SK-N-MC (cell line): ENCODE data around the gene IQCE.

ENCODE experiments used
- DNase-seq: peaks from one replicate; pipeline ENCODE4 v3.0.0-alpha.2; 2011; ENCODE audit warnings: low read depth, low spot score
- H3K27ac ChIP-seq: fragments of 200-600 bp; sonication (generic); 2 replicates; pipeline ENCODE4 v1.5.1; 2016; ENCODE audit warnings: mixed run types
- H3K36me3 ChIP-seq: fragments of 200-600 bp; sonication (generic); 2 replicates; pipeline ENCODE4 v1.6.1; 2017; ENCODE audit warnings: antibody characterized with exemption, low read length, mixed read lengths; ENCODE audit not compliant: insufficient read depth
- H3K4me3 ChIP-seq: fragments of 200-600 bp; sonication (generic); 2 replicates; pipeline ENCODE4 v1.5.1; 2016
- H3K9ac ChIP-seq: fragments of 200-600 bp; sonication (generic); 2 replicates; pipeline ENCODE4 v1.8.0; 2017; ENCODE audit warnings: mixed run types, mixed read lengths; ENCODE audit not compliant: insufficient read length
- H3K9me3 ChIP-seq: fragments of 200-600 bp; sonication (generic); 2 replicates; pipeline ENCODE4 v1.6.1; 2017; ENCODE audit warnings: low read depth, mild to moderate bottlenecking, antibody characterized with exemption, low read length, moderate library complexity, mixed read lengths
- EZH2 ChIP-seq: fragments of 200-600 bp; sonication (generic); IDR thresholded peaks from one replicate; pipeline ENCODE4 v1.6.1; 2017; ENCODE audit warnings: antibody characterized with exemption
- FOXP2 ChIP-seq: optimal IDR thresholded peaks from 2 replicates; pipeline ENCODE3; 2011; ENCODE audit warnings: mild to moderate bottlenecking, moderate library complexity; ENCODE audit not compliant: insufficient read depth; ENCODE audit errors: extremely low read length, control extremely low read depth
- POLR2AphosphoS5 ChIP-seq: IDR thresholded peaks from 2 replicates; pipeline ENCODE4 v1.6.1; 2012; ENCODE audit warnings: mild to moderate bottlenecking, low read depth, low read length, borderline replicate concordance

Gene IQCE

GRCh38 chr7:2638224-2638991 lies 79.6 kb downstream of the IQCE start:
- no peak overlapping the region; the same call in 1 of the 2 replicates for H3K27ac ChIP-seq
- DNase-seq: no peak
- H3K36me3 ChIP-seq: no peaks in the 10 kb centered on the region; the same call in 1 of the 2 replicates
- no peak for TF ChIP-seq POLR2AphosphoS5
- TF ChIP-seq EZH2: no peak
- no peak for TF ChIP-seq FOXP2
- no peaks in the 10 kb centered on the region for H3K9me3 ChIP-seq
- H3K9ac ChIP-seq: no peak overlapping the region
- H3K4me3 ChIP-seq: no peak overlapping the region

GRCh38 chr7:2639181-2639681 lies 80.5 kb downstream of the IQCE start:
- no peak for TF ChIP-seq POLR2AphosphoS5
- no peak for TF ChIP-seq EZH2
- no peak for TF ChIP-seq FOXP2
- no peak overlapping the region for H3K27ac ChIP-seq
- no peaks in the 10 kb centered on the region for H3K9me3 ChIP-seq
- no peak for DNase-seq
- H3K9ac ChIP-seq: no peak overlapping the region
- no peak overlapping the region for H3K4me3 ChIP-seq
- H3K36me3 ChIP-seq: no peaks in the 10 kb centered on the region; the same call in 1 of the 2 replicates

- no peak overlapping the region for H3K27ac ChIP-seq
- TF ChIP-seq FOXP2: no peak
- TF ChIP-seq POLR2AphosphoS5: no peak
- no peak for TF ChIP-seq EZH2
- H3K4me3 ChIP-seq: no peak overlapping the region
- no peak for DNase-seq
- no peaks in the 10 kb centered on the region; the same call in 1 of the 2 replicates for H3K36me3 ChIP-seq
- no peak overlapping the region for H3K9ac ChIP-seq
- H3K9me3 ChIP-seq: no peaks in the 10 kb centered on the region
These were observed 81.1 kb downstream of the IQCE start for GRCh38 chr7:2639695-2640481.

- H3K9ac ChIP-seq: no peak overlapping the region
These were observed 81.7 kb downstream of the IQCE start for GRCh38 chr7:2640482-2640830.

GRCh38 chr7:2640846-2641316 lies 82.1 kb downstream of the IQCE start:
- no peak overlapping the region for H3K4me3 ChIP-seq
- DNase-seq: no peak
- no peaks in the 10 kb centered on the region for H3K9me3 ChIP-seq
- TF ChIP-seq POLR2AphosphoS5: no peak
- no peak for TF ChIP-seq FOXP2
- no peak for TF ChIP-seq EZH2
- H3K36me3 ChIP-seq: no peaks in the 10 kb centered on the region; the same call in 1 of the 2 replicates
- no peak overlapping the region for H3K27ac ChIP-seq
- H3K9ac ChIP-seq: no peak overlapping the region

More at GRCh38 chr7:2640482-2640830, 81.7 kb downstream of the IQCE start:
- no peak for DNase-seq
- Histone ChIP-seq H3K36me3 (no peaks in the 10 kb centered on the region; the same call in 1 of the 2 replicates), H3K4me3 (no peak overlapping the region), H3K27ac (no peak overlapping the region), H3K9me3 (no peaks in the 10 kb centered on the region)
- TF ChIP-seq EZH2 (no peak), POLR2AphosphoS5 (no peak), FOXP2 (no peak)

DNA sequence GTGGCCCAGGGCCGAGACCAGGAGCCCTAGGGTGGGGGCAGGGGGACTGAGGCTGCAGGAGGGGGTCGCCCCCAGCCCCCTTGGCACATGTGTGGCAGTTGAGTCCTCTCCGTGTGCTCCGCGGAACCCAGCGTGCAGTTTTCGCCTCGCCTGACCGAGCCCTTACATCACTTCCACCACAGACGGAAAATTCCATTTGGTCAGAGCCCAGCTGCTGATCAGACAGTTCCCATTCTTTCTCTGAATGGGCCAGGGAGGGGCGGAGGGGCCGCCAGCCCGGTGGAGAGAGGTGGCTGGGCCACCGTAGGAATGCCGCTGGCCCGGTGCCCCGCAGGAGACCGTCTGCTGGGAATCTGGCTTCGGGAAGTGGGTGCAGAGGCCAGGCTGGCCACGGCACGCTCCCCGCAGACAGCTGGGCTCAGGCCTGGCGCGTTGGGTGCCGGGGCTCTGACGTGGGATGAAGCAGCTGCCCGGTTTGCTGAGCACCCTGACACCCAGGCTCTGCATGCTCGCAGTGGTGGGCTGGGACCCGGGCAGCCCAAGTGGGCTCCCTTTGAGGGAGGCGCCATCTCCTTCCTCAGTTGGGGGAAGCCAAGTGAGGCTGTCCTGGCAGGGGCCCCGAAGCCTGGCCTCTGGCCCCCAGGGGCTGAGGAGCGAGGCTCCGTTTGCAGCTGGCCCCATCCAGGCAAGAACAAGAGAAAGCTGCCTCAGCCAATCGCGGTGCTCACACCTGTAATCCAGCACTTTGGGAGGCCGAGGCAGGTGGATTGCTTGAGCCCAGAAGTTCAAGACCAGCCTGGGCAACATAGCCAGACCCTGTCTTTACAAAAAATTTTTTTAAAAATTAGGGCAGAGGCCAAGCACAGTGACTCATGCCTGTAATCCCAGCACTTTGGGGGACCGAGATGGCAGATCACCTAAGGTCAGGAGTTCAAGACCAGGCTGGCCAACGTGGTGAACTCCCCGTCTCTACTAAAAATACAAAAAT lies 82.9 kb downstream of the IQCE start:
- no peak for DNase-seq
- TF ChIP-seq FOXP2 (no peak), POLR2AphosphoS5 (no peak), EZH2 (no peak)
- Histone ChIP-seq H3K9ac (no peak overlapping the region), H3K36me3 (no peaks in the 10 kb centered on the region; the same call in 1 of the 2 replicates), H3K27ac (no peak overlapping the region), H3K4me3 (no peak overlapping the region), H3K9me3 (no peaks in the 10 kb centered on the region)

DNA sequence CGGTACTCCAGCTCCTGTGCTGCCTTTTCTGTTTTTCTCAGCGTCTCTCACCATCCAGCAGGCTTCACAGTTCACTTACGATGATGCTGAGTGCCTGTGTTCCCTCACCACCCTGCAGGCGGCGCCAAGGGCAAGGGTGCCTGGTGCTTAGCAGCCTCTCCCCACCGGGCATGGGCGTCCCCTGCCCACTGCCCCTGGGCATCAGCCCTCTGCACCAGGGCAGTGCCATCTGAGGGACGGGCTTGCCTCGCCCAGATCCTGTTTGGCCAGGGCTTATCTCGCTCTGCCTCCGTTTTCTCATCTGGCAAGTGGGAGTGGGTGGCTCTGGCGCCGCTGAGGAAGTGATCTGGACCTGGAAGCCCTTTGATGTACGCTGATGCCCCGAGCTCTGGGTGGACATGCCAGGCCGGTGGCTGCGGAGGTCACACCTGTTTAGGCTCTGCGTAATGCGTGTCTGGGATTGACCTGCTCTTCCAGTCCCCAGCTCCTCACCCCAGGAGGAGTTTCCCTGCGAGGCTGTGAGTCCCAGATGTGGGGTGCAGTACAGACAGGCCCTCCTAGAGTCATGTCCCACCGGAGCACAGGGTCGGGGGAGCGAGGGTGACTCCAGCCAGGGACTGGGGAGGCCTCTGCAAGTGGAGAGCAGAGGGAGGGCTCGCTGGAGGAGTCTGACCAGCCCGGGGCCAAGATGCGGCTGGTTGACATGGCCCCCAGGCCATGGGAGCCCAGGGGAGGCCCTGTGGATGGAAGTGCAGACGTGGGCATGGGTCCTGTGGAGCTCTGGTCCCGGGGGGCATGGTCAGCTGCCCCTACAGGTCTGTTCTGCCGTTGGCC lies 84.8 kb downstream of the IQCE start:
- TF ChIP-seq EZH2 (no peak), FOXP2 (no peak), POLR2AphosphoS5 (no peak)
- Histone ChIP-seq H3K9ac (no peak overlapping the region), H3K27ac (no peak overlapping the region), H3K9me3 (no peaks in the 10 kb centered on the region), H3K4me3 (no peak overlapping the region), H3K36me3 (peaks cover 8% of the 10 kb centered on the region; the same call in 1 of the 2 replicates)
- DNase-seq: no peak
